Lower leg skin (tissue), 4 donors: Measurements from ENCODE around the gene ITGA2. TPM values are rescaled to one million over a fixed set of nuclear protein-coding genes. Genes with fewer than 3 reads are reported as not detected.

ENCODE experiments used
- DNase-seq, 2 donors: peaks; one replicate each; pipeline ENCODE4 v3.0.0-alpha.2; 2019; ENCODE audit warnings: low spot score in 2 of 2
- H3K4me3 ChIP-seq: fragments of 200-600 bp; sonication (generic); 2 replicates; pipeline ENCODE4 v1.5.1; 2017; ENCODE audit warnings: mild to moderate bottlenecking, low read depth; ENCODE audit not compliant: poor library complexity, severe bottlenecking
- CTCF ChIP-seq, 3 donors: fragments of 450-650 bp; IDR thresholded peaks; one replicate each; pipeline ENCODE4 v1.5.1; 2016; ENCODE audit warnings: antibody characterized with exemption in 3 of 3, mild to moderate bottlenecking in 3 of 3, moderate library complexity in 2 of 3
- POLR2A ChIP-seq, 2 donors: fragments of 450-650 bp; IDR thresholded peaks; one replicate each; pipeline ENCODE4 v1.6.1; 2016 to 2017; ENCODE audit warnings: antibody characterized with exemption in 2 of 2, mild to moderate bottlenecking in 1 of 2, moderate library complexity in 1 of 2
- WGBS, 2 donors: methylation state at CpG; one replicate each; pipeline ENCODE4 v1.1.5; 2018; 5-methylcytosine and 5-hydroxymethylcytosine counted together
- intact Hi-C: fragments of 100-400 bp; cut with DNase I; formaldehyde crosslinking; loops from one replicate; pipeline ENCODE4 v1.15.0; 2023; ENCODE audit warnings: low total_unique reads
- total RNA-seq, 4 donors: library from RNA; depleted of rRNA; stranded (reverse); fragments of >200 nt; gene quantifications; one replicate each; pipeline ENCODE4 v1.1.0, GENCODE V29; 2016

The ITGA2 gene
- total RNA-seq, 4 donors from 2014 or later, result 28.6 to 36.7 (median 34.1) TPM

- H3K4me3 ChIP-seq, result no peak overlapping the region
- no peak for DNase-seq
- intact Hi-C loops, result no loop called here
- WGBS, 2 donors, result 43 to 63% methylated on average over 5 of the region's 5 CpGs
- TF ChIP-seq POLR2A (IDR thresholded peaks at IDR 0.05) (no peak), CTCF (IDR thresholded peaks at IDR 0.05) (no peak)
Observed at GRCh38 chr5:53038196-53038847, 49.2 kb downstream of the ITGA2 start.

- TF ChIP-seq CTCF (IDR thresholded peaks at IDR 0.05) (no peak), POLR2A (IDR thresholded peaks at IDR 0.05) (no peak)
- no peak overlapping the region for H3K4me3 ChIP-seq
- intact Hi-C loops, result no loop called here
- no peak for DNase-seq
- 66 to 69% methylated on average over 3 of the region's 3 CpGs for WGBS, 2 donors
Observed at GRCh38 chr5:53039855-53040254, 50.7 kb downstream of the ITGA2 start.

GRCh38 chr5:53041071-53041692, 52.0 kb downstream of the ITGA2 start:
- 49 to 54% methylated on average over 4 of the region's 4 CpGs for WGBS, 2 donors
- no peak overlapping the region for H3K4me3 ChIP-seq
- no peak for TF ChIP-seq CTCF (IDR thresholded peaks at IDR 0.05)
- no peak for TF ChIP-seq POLR2A (IDR thresholded peaks at IDR 0.05)
- intact Hi-C loops, result no loop called here
- DNase-seq, result no peak

GRCh38 chr5:53041740-53042139, 52.6 kb downstream of the ITGA2 start:
- H3K4me3 ChIP-seq, result no peak overlapping the region
- intact Hi-C loops, result no loop called here
- WGBS, 2 donors, result 82 to 89% methylated on average over 1 of the region's 1 CpG
- TF ChIP-seq CTCF (IDR thresholded peaks at IDR 0.05) (no peak), POLR2A (IDR thresholded peaks at IDR 0.05) (no peak)
- DNase-seq, result no peak

GRCh38 chr5:53045263-53045662, 56.1 kb downstream of the ITGA2 start:
- intact Hi-C loops, result no loop called here
- no peak overlapping the region for H3K4me3 ChIP-seq
- no peak for TF ChIP-seq CTCF (IDR thresholded peaks at IDR 0.05)
- TF ChIP-seq POLR2A (IDR thresholded peaks at IDR 0.05), result no peak
- DNase-seq, result no peak

GRCh38 chr5:53048248-53048647, 59.1 kb downstream of the ITGA2 start:
- H3K4me3 ChIP-seq, result no peak overlapping the region
- DNase-seq, result no peak
- TF ChIP-seq CTCF (IDR thresholded peaks at IDR 0.05) (no peak), POLR2A (IDR thresholded peaks at IDR 0.05) (no peak)
- intact Hi-C loops, result no loop called here
- 81 to 93% methylated on average over 2 of the region's 2 CpGs for WGBS, 2 donors
